Right renal pelvis (tissue), 4 donors: Measurements from ENCODE around the gene CDK9. TPM values are rescaled to one million over a fixed set of nuclear protein-coding genes. Genes with fewer than 3 reads are reported as not detected.
"Not testable (repeated sequence)": the region's sequence is repeated elsewhere in the genome, so short reads cannot be mapped to it uniquely, and the experiment has no call there.

ENCODE experiments used
- DNase-seq, 4 donors: peaks; one replicate each; pipeline ENCODE4 v3.0.0-alpha.2; 2013; ENCODE audit warnings: low read depth in 4 of 4, low spot score in 3 of 4, missing footprints in 1 of 4
- polyA plus RNA-seq, 4 donors: library from polyadenylated mRNA; unstranded; fragments of 120-200 nt; gene quantifications; one replicate each; pipeline ENCODE4 v1.2.1, GENCODE V29; 2013; ENCODE audit not compliant: insufficient read length in 4 of 4

The CDK9 gene
- 10 to 100 TPM; 64.6 to 83.1 (median 70.5) TPM for polyA plus RNA-seq

- DNase-seq: peak in 3 of 4 donors; percentile 72 to 81 (median 80)
These were observed at the start of gene CDK9 for GRCh38 chr9:127785933-127786772. Gene CDK9 (plus strand): TSS chr9:127786034. CDS start chr9:127786149, 115 bp downstream.

GRCh38 chr9:127738666-127739065 lies 47.2 kb upstream of the CDK9 start:
- DNase-seq: no peak

- DNase-seq: no peak
These were observed 46.1 kb upstream of the CDK9 start for GRCh38 chr9:127739614-127740330.

GRCh38 chr9:127741831-127742434 lies 43.9 kb upstream of the CDK9 start:
- peak in 1 of 4 donors; percentile 59 for DNase-seq

- peak in 3 of 4 donors; percentile 61 to 71 (median 69) for DNase-seq
These were observed 43.3 kb upstream of the CDK9 start for GRCh38 chr9:127742435-127743088.

GRCh38 chr9:127744398-127745110 lies 41.3 kb upstream of the CDK9 start:
- DNase-seq: no peak

GRCh38 chr9:127746959-127747569 lies 38.8 kb upstream of the CDK9 start:
- no peak for DNase-seq

- no peak for DNase-seq
These were observed 36.6 kb upstream of the CDK9 start for GRCh38 chr9:127749090-127749787.

GRCh38 chr9:127751269-127752054 lies 34.4 kb upstream of the CDK9 start:
- DNase-seq: no peak

- DNase-seq: no peak
These were observed 32.7 kb upstream of the CDK9 start for GRCh38 chr9:127753148-127753547.

GRCh38 chr9:127753622-127754021 lies 32.2 kb upstream of the CDK9 start:
- DNase-seq: no peak

GRCh38 chr9:127754099-127755060 lies 31.5 kb upstream of the CDK9 start:
- no peak for DNase-seq

- DNase-seq: no peak
These were observed 30.5 kb upstream of the CDK9 start for GRCh38 chr9:127755061-127756060.

- DNase-seq: no peak
These were observed 29.6 kb upstream of the CDK9 start for GRCh38 chr9:127756233-127756632.

- not testable (repeated sequence) for DNase-seq
These were observed 29.1 kb upstream of the CDK9 start for GRCh38 chr9:127756776-127757175.

- DNase-seq: no peak
These were observed 27.0 kb upstream of the CDK9 start for GRCh38 chr9:127758843-127759242.
